H9 (cell line): ENCODE measurements around the gene DPP6. TPM values are rescaled to one million over a fixed set of nuclear protein-coding genes. Genes with fewer than 3 reads are reported as not detected.

ENCODE experiments used
- DNase-seq: peaks from one replicate; pipeline ENCODE4 v3.0.0-alpha.2; 2017
- H2AFZ ChIP-seq: one replicate; pipeline ENCODE4 v1.6.1; 2013; ENCODE audit warnings: mild to moderate bottlenecking, low read length, control low read depth, moderate library complexity
- H2AK5ac ChIP-seq: 2 replicates; pipeline ENCODE4 v1.6.1; 2013; ENCODE audit warnings: low read length, control low read depth, mixed read lengths; ENCODE audit not compliant: insufficient read length
- H2BK120ac ChIP-seq: one replicate; pipeline ENCODE4 v1.6.1; 2013; ENCODE audit warnings: low read depth, mild to moderate bottlenecking, low read length, control low read depth, inconsistent platforms; ENCODE audit not compliant: poor library complexity, severe bottlenecking
- H2BK12ac ChIP-seq: 2 replicates; pipeline ENCODE4 v1.6.1; 2013; ENCODE audit warnings: low read length, control low read depth, mixed read lengths, low read depth; ENCODE audit not compliant: insufficient read length
- H2BK15ac ChIP-seq: 2 replicates; pipeline ENCODE4 v1.6.1; 2013; ENCODE audit warnings: low read depth, low read length, control low read depth
- H2BK20ac ChIP-seq: one replicate; pipeline ENCODE4 v1.6.1; 2013; ENCODE audit warnings: low read depth, mild to moderate bottlenecking, low read length, control low read depth, inconsistent platforms; ENCODE audit not compliant: poor library complexity, severe bottlenecking
- H2BK5ac ChIP-seq: 2 replicates; pipeline ENCODE4 v1.6.1; 2013; ENCODE audit warnings: low read length, control low read depth, mixed read lengths; ENCODE audit not compliant: insufficient read length
- H3K14ac ChIP-seq: 2 replicates; pipeline ENCODE4 v1.6.1; 2013; ENCODE audit warnings: low read length, control low read depth; ENCODE audit not compliant: insufficient read depth
- H3K18ac ChIP-seq: 2 replicates; pipeline ENCODE4 v1.6.1; 2013; ENCODE audit warnings: low read depth, mild to moderate bottlenecking, mixed read lengths, low read length, control low read depth; ENCODE audit not compliant: insufficient read length
- H3K23ac ChIP-seq: 2 replicates; pipeline ENCODE4 v1.6.1; 2013; ENCODE audit warnings: low read length, control low read depth, mixed read lengths, low read depth; ENCODE audit not compliant: insufficient read length
- H3K23me2 ChIP-seq: 2 replicates; pipeline ENCODE4 v1.6.1; 2013; ENCODE audit warnings: low read depth, mild to moderate bottlenecking, mixed read lengths, low read length, control low read depth; ENCODE audit not compliant: insufficient read length, poor library complexity, severe bottlenecking
- H3K27ac ChIP-seq: 2 replicates; pipeline ENCODE4 v1.5.1; 2013; ENCODE audit warnings: low read length, control low read depth, mixed read lengths, low read depth; ENCODE audit not compliant: insufficient read length
- H3K27me3 ChIP-seq: 2 replicates; pipeline ENCODE4 v1.6.1; 2013; ENCODE audit warnings: low read length, control low read depth, inconsistent platforms; ENCODE audit not compliant: insufficient read depth
- H3K4ac ChIP-seq: 2 replicates; pipeline ENCODE4 v1.6.1; 2013; ENCODE audit warnings: low read depth, mild to moderate bottlenecking, control low read depth, inconsistent platforms, low read length, moderate library complexity
- H3K4me1 ChIP-seq: 2 replicates; pipeline ENCODE4 v1.6.1; 2013; ENCODE audit warnings: low read length, control low read depth, inconsistent platforms; ENCODE audit not compliant: insufficient read depth
- H3K4me2 ChIP-seq: 2 replicates; pipeline ENCODE4 v1.6.1; 2013; ENCODE audit warnings: low read length, control low read depth, mixed read lengths; ENCODE audit not compliant: insufficient read length, insufficient read depth
- H3K56ac ChIP-seq: 2 replicates; pipeline ENCODE4 v1.6.1; 2013; ENCODE audit warnings: low read depth, mild to moderate bottlenecking, mixed read lengths, low read length, control low read depth; ENCODE audit not compliant: insufficient read length
- H3K79me1 ChIP-seq: 2 replicates; pipeline ENCODE4 v1.6.1; 2013; ENCODE audit warnings: low read depth, mild to moderate bottlenecking, moderate library complexity, low read length, control low read depth, inconsistent platforms; ENCODE audit not compliant: insufficient read depth, poor library complexity, severe bottlenecking
- H3K79me2 ChIP-seq: 2 replicates; pipeline ENCODE4 v1.6.1; 2013; ENCODE audit warnings: low read length, control low read depth, inconsistent platforms; ENCODE audit not compliant: insufficient read depth
- H3K9ac ChIP-seq: 2 replicates; pipeline ENCODE4 v1.6.1; 2013; ENCODE audit warnings: low read length, control low read depth, mixed read lengths; ENCODE audit not compliant: insufficient read length; ENCODE audit errors: extremely low read depth
- H3K9me3 ChIP-seq: one replicate; pipeline ENCODE4 v1.6.1; 2013; ENCODE audit warnings: low read depth, low read length, inconsistent platforms; ENCODE audit not compliant: control insufficient read depth
- H3T11ph ChIP-seq: one replicate; pipeline ENCODE4 v1.6.1; 2013; ENCODE audit warnings: mild to moderate bottlenecking, low read length, control low read depth, inconsistent platforms
- H4K20me1 ChIP-seq: one replicate; pipeline ENCODE4 v1.6.1; 2013; ENCODE audit not compliant: control insufficient read depth, insufficient read length, insufficient read depth
- H4K5ac ChIP-seq: 2 replicates; pipeline ENCODE4 v1.6.1; 2013; ENCODE audit warnings: low read depth, mild to moderate bottlenecking, mixed read lengths, low read length, control low read depth; ENCODE audit not compliant: insufficient read length
- H4K8ac ChIP-seq: replicated peaks from 2 replicates; pipeline ENCODE4 v1.6.1; 2013; ENCODE audit warnings: low read length, control low read depth, mixed read lengths, low read depth; ENCODE audit not compliant: insufficient read length
- H4K91ac ChIP-seq: 2 replicates; pipeline ENCODE4 v1.6.1; 2013; ENCODE audit warnings: low read depth, mild to moderate bottlenecking, moderate library complexity, mixed read lengths, low read length, control low read depth; ENCODE audit not compliant: insufficient read length
- H3K27ac Mint-ChIP-seq, 3 experiments: 2 replicates in 2 of 3; 3 replicates in 1 of 3; pipeline ENCODE4 v1.8.0; 2020 to 2021; ENCODE audit warnings: mixed read lengths in 3 of 3, mild to moderate bottlenecking in 1 of 3, moderate library complexity in 1 of 3
- H3K27me3 Mint-ChIP-seq: 2 replicates; pipeline ENCODE4 v1.8.0; 2021; ENCODE audit warnings: low read depth, mild to moderate bottlenecking, moderate library complexity, mixed read lengths
- H3K36me3 Mint-ChIP-seq, 3 experiments: 2 replicates in 2 of 3; 3 replicates in 1 of 3; pipeline ENCODE4 v1.8.0; 2020 to 2021; ENCODE audit warnings: low read depth in 3 of 3, mixed read lengths in 3 of 3; ENCODE audit not compliant: insufficient read depth in 1 of 3
- H3K4me1 Mint-ChIP-seq, 2 experiments: 2 replicates each; pipeline ENCODE4 v1.8.0; 2020; ENCODE audit warnings: mixed read lengths in 2 of 2
- H3K4me3 Mint-ChIP-seq, 2 experiments: 2 replicates in 1 of 2; 3 replicates in 1 of 2; pipeline ENCODE4 v1.8.0; 2020 to 2021; ENCODE audit warnings: mild to moderate bottlenecking in 2 of 2, mixed read lengths in 2 of 2, moderate library complexity in 1 of 2
- H3K9me3 Mint-ChIP-seq, 2 experiments: 2 replicates in 1 of 2; 3 replicates in 1 of 2; pipeline ENCODE4 v1.8.0; 2020; ENCODE audit warnings: mild to moderate bottlenecking in 2 of 2, mixed read lengths in 2 of 2, moderate library complexity in 1 of 2
- WGBS: extraction: QIAGEN DNeasy Blood & Tissue Kit; methylation state at CpG from one replicate; pipeline ENCODE4 v1.1.7; 2013; ENCODE audit warnings: missing lambda C conversion rate, low lambda C conversion rate, mixed read lengths; ENCODE audit not compliant: insufficient read length; ENCODE audit errors: extremely low coverage; 5-methylcytosine and 5-hydroxymethylcytosine counted together
- total RNA-seq: library from RNA; stranded (reverse); gene quantifications from 2 replicates; pipeline ENCODE4 v1.2.1, GENCODE V29; 2021
- TF ChIP-seq, protein P1 (sequence below): fragments of 200-600 bp; sonication (generic); conservative IDR thresholded peaks from 3 replicates; pipeline ENCODE4 v1.8.0; 2021; ENCODE audit warnings: antibody characterized with exemption, mild to moderate bottlenecking

The DPP6 gene
- total RNA-seq, 1 experiment from 2014 or later, result 4.5 TPM

- H3K27ac Mint-ChIP-seq, result no peak overlapping the region; a peak in 1 of 7 replicates
- no peak overlapping the region for H3K4me2 ChIP-seq
- H3K18ac ChIP-seq, result no peak overlapping the region
- no peak overlapping the region for H2AK5ac ChIP-seq
- no CpG with 5 or more reads among the region's 10 CpGs for WGBS
- H2BK12ac ChIP-seq, result no peak overlapping the region
- H2BK20ac ChIP-seq, result no peak overlapping the region
- no peak overlapping the region for H2BK15ac ChIP-seq
- H3K79me2 ChIP-seq, result no peaks in the 10 kb centered on the region
- H3K23ac ChIP-seq, result no peak overlapping the region
- H3K9me3 Mint-ChIP-seq, result no peaks in the 10 kb centered on the region
- H3K56ac ChIP-seq, result no peak overlapping the region
- H3K14ac ChIP-seq, result no peak overlapping the region
- H3K36me3 Mint-ChIP-seq, result peaks cover 0 to 2% (median 0%) of the 10 kb centered on the region in 3 experiments; a peak in 3 of 7 replicates
- no peaks in the 10 kb centered on the region for H3K9me3 ChIP-seq
- H2AFZ ChIP-seq, result no peak overlapping the region
- H3K79me1 ChIP-seq, result no peaks in the 10 kb centered on the region
- no peak overlapping the region for H3T11ph ChIP-seq
- H4K91ac ChIP-seq, result no peak overlapping the region
- H3K4ac ChIP-seq, result no peak overlapping the region
- peaks cover 4 to 5% of the 10 kb centered on the region in 2 experiments for H3K4me1 Mint-ChIP-seq
- no peaks in the 10 kb centered on the region for H3K23me2 ChIP-seq
- no peak overlapping the region for H3K4me3 Mint-ChIP-seq
- TF ChIP-seq, protein P1, sequence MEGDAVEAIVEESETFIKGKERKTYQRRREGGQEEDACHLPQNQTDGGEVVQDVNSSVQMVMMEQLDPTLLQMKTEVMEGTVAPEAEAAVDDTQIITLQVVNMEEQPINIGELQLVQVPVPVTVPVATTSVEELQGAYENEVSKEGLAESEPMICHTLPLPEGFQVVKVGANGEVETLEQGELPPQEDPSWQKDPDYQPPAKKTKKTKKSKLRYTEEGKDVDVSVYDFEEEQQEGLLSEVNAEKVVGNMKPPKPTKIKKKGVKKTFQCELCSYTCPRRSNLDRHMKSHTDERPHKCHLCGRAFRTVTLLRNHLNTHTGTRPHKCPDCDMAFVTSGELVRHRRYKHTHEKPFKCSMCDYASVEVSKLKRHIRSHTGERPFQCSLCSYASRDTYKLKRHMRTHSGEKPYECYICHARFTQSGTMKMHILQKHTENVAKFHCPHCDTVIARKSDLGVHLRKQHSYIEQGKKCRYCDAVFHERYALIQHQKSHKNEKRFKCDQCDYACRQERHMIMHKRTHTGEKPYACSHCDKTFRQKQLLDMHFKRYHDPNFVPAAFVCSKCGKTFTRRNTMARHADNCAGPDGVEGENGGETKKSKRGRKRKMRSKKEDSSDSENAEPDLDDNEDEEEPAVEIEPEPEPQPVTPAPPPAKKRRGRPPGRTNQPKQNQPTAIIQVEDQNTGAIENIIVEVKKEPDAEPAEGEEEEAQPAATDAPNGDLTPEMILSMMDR, result no peak
- no peak overlapping the region for H4K8ac ChIP-seq
- H2BK120ac ChIP-seq, result no peak overlapping the region
- H3K27me3 ChIP-seq, result no peaks in the 10 kb centered on the region
- no peaks in the 10 kb centered on the region for H4K20me1 ChIP-seq
- H3K27ac ChIP-seq, result no peak overlapping the region
- no peak overlapping the region for H3K9ac ChIP-seq
- H3K27me3 Mint-ChIP-seq, result no peaks in the 10 kb centered on the region
- no peak overlapping the region for H2BK5ac ChIP-seq
- no peaks in the 10 kb centered on the region for H3K4me1 ChIP-seq
- DNase-seq, result no peak
- no peak overlapping the region for H4K5ac ChIP-seq
Observed at GRCh38 chr7:154676422-154677073, 624.4 kb downstream of the DPP6 start.
